HFFc6 (cell line): ENCODE results near the gene RGS11. TPM values are rescaled to one million over a fixed set of nuclear protein-coding genes. Genes with fewer than 3 reads are reported as not detected.
"Not testable (repeated sequence)": the region's sequence is repeated elsewhere in the genome, so short reads cannot be mapped to it uniquely, and the experiment has no call there.

ENCODE experiments used
- DNase-seq: peaks from one replicate; pipeline ENCODE4 v3.0.0-alpha.2; 2018
- H3K27ac Mint-ChIP-seq: 2 replicates; pipeline ENCODE4 v1.8.0; 2020; ENCODE audit warnings: mild to moderate bottlenecking, mixed read lengths
- H3K27me3 Mint-ChIP-seq: 2 replicates; pipeline ENCODE4 v1.8.0; 2021; ENCODE audit warnings: mild to moderate bottlenecking, moderate library complexity, mixed read lengths; ENCODE audit not compliant: insufficient read depth
- H3K36me3 Mint-ChIP-seq: 2 replicates; pipeline ENCODE4 v1.8.0; 2021; ENCODE audit warnings: low read depth, mixed read lengths
- H3K4me1 Mint-ChIP-seq: 2 replicates; pipeline ENCODE4 v1.8.0; 2020; ENCODE audit warnings: low read depth, mixed read lengths
- H3K4me3 Mint-ChIP-seq: 2 replicates; pipeline ENCODE4 v1.8.0; 2020; ENCODE audit warnings: mild to moderate bottlenecking, moderate library complexity, mixed read lengths
- H3K9me3 Mint-ChIP-seq: 2 replicates; pipeline ENCODE4 v1.8.0; 2020; ENCODE audit warnings: mild to moderate bottlenecking, mixed read lengths
- CTCF ChIP-seq: fragments of 200-600 bp; sonication (generic); IDR thresholded peaks from 2 replicates; pipeline ENCODE4 v1.5.0; 2021; ENCODE audit warnings: antibody characterized with exemption, mild to moderate bottlenecking
- total RNA-seq, 6 experiments: library from RNA; stranded (reverse); fragmentation: NEBNext Ultra II Directional; extraction: Animal tissue kit (Norgen Biotek cat#: 25700); gene quantifications; 2 replicates in 1 of 6; 3 replicates in 5 of 6; pipeline ENCODE4 v1.2.3, GENCODE V29; 2021

Gene RGS11
- total RNA-seq, 6 experiments from 2014 or later: 1.5 to 3.5 (median 2.3) TPM

DNA sequence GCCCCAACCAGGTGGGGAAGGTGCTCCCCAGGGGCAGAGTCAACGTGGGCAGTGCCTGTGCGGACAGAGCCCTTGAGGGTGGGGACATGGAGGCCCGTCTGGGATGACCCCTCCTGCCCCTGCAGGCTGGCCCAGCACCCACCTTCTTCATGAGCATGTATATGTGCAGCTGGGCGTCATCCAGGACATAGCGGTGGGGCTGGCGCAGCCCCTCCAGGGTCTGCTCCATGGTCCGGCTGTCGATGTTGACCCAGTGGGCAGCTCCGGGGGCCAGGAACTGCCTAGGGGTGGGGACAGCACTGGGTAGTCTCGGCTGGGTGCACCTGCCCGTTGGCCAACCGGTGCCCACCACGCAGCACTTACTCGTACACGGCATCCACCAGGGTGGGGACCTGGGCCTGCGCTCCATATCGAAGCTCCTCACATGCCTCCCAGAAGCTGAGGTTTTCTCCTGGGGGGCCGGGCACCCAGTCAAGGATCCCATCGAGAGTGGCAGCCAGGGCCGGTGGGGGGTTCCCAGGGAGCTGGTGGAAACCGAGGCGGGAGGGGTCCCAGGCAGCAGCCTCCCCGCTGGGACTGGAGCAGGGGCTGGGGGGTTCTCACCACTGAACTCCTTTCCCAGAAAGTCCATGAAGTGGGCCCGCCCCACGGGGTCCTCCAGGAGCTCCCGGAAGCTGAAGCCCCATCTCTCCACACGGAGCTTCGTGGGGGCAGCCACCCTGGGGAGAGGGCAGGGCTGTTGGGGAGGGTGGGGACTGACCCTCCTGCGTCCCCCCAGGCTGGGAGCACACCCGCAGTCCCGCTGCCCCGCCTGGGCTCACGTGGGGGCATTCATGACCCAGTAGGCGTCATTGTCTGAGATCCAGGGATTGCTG is 5.1 kb downstream of the RGS11 start:
- DNase-seq: no peak
- TF ChIP-seq CTCF: no peak
- Mint-ChIP-seq H3K36me3 (no peaks in the 10 kb centered on the region), H3K27me3 (peaks cover 4% of the 10 kb centered on the region), H3K9me3 (no peaks in the 10 kb centered on the region), H3K4me1 (peaks cover 4% of the 10 kb centered on the region; the same call in 1 of the 2 replicates), H3K27ac (no peak overlapping the region), H3K4me3 (no peak overlapping the region)

- H3K4me1 Mint-ChIP-seq: peaks cover 5% of the 10 kb centered on the region; the same call in 1 of the 2 replicates
- H3K9me3 Mint-ChIP-seq: no peaks in the 10 kb centered on the region
Measured at GRCh38 chr16:269061-269796, 6.5 kb downstream of the RGS11 start.

DNA sequence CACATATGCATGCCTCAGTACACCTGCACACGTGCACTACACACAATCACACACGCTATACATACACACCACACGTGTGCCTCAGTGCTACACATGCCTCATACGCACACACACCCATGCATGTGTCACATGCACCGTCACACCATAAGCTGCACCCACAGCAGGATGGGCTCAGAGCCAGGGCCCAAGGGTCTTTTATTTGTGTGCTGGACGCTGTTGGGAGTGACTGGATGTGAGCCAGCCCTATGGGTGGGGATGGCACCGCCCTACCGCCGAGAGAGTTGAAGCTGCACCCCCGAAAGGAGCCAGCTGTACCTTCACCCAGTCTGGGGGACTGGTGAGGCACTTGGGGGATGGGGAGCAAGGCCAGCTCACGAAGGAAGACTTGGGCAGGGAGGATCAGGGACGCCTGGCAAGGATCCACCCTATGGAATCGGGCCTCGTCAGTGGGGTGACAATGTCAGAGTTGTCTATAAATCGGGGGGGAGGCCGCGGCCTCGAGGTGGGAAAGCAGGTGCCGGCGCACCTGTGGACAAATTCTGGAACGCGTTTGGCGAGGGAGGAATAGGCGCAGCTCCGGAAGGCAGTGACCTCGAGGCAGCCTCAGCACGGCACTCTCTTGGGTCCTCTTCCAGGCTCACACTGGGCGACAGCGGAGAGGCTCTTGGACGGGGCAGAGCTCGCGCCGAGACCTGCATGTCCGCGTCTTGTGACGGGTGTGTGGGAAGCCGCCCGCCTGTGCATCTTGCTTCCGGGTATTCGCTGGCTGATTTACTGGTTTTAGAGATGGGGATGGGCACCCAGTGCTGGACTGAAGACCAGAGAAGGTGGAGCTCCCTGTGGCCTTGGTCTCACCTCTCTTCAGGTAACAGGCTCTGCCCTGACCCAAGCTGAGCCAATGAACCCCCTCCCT is 7.3 kb downstream of the RGS11 start:
- DNase-seq: no peak
- H3K4me1 Mint-ChIP-seq: peaks cover 5% of the 10 kb centered on the region; the same call in 1 of the 2 replicates
- no peak overlapping the region for H3K4me3 Mint-ChIP-seq
- H3K9me3 Mint-ChIP-seq: no peaks in the 10 kb centered on the region
- peaks cover 6% of the 10 kb centered on the region for H3K27me3 Mint-ChIP-seq
- no peaks in the 10 kb centered on the region for H3K36me3 Mint-ChIP-seq
- no peak for TF ChIP-seq CTCF
- no peak overlapping the region for H3K27ac Mint-ChIP-seq

More at GRCh38 chr16:269061-269796, 6.5 kb downstream of the RGS11 start:
- no peak overlapping the region for H3K27ac Mint-ChIP-seq
- TF ChIP-seq CTCF: no peak
- no peak for DNase-seq
- no peak overlapping the region for H3K4me3 Mint-ChIP-seq
- H3K36me3 Mint-ChIP-seq: no peaks in the 10 kb centered on the region
- H3K27me3 Mint-ChIP-seq: peaks cover 6% of the 10 kb centered on the region

GRCh38 chr16:267562-267961 is 8.2 kb downstream of the RGS11 start:
- not testable (repeated sequence) for H3K36me3 Mint-ChIP-seq, H3K4me1 Mint-ChIP-seq, DNase-seq, H3K27ac Mint-ChIP-seq, H3K4me3 Mint-ChIP-seq, H3K9me3 Mint-ChIP-seq, H3K27me3 Mint-ChIP-seq

GRCh38 chr16:266258-267164 is 9.2 kb downstream of the RGS11 start:
- Mint-ChIP-seq H3K27me3 (peaks cover 6% of the 10 kb centered on the region), H3K9me3 (no peaks in the 10 kb centered on the region), H3K4me1 (peaks cover 5% of the 10 kb centered on the region; the same call in 1 of the 2 replicates), H3K36me3 (no peaks in the 10 kb centered on the region), H3K27ac (no peak overlapping the region), H3K4me3 (no peak overlapping the region)
- no peak for DNase-seq
- TF ChIP-seq CTCF: no peak
